8988T (cell line): ENCODE measurements around the gene SLC16A12.

Experiments used
- DNase-seq: peaks from one replicate; pipeline ENCODE4 v3.0.0; 2011

Gene SLC16A12

GRCh38 chr10:89388806-89389205 lies 146.6 kb downstream of the SLC16A12 start:
- no peak for DNase-seq

- no peak for DNase-seq
These were observed 150.7 kb downstream of the SLC16A12 start for GRCh38 chr10:89384474-89385340.

GRCh38 chr10:89382757-89383156 lies 152.6 kb downstream of the SLC16A12 start:
- DNase-seq, result no peak
